Uterine smooth muscle cell (primary cell): ENCODE results near the gene EVA1B. TPM values are rescaled to one million over a fixed set of nuclear protein-coding genes. Genes with fewer than 3 reads are reported as not detected.

ENCODE experiments used
- total RNA-seq: library from RNA; depleted of rRNA; stranded (reverse); fragments of >200 nt; gene quantifications from 2 replicates; pipeline ENCODE4 v1.2.3, GENCODE V29; 2014

EVA1B gene, protein sequence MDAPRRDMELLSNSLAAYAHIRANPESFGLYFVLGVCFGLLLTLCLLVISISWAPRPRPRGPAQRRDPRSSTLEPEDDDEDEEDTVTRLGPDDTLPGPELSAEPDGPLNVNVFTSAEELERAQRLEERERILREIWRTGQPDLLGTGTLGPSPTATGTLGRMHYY
- 233 and 252 TPM in 2 replicates for total RNA-seq

DNA sequence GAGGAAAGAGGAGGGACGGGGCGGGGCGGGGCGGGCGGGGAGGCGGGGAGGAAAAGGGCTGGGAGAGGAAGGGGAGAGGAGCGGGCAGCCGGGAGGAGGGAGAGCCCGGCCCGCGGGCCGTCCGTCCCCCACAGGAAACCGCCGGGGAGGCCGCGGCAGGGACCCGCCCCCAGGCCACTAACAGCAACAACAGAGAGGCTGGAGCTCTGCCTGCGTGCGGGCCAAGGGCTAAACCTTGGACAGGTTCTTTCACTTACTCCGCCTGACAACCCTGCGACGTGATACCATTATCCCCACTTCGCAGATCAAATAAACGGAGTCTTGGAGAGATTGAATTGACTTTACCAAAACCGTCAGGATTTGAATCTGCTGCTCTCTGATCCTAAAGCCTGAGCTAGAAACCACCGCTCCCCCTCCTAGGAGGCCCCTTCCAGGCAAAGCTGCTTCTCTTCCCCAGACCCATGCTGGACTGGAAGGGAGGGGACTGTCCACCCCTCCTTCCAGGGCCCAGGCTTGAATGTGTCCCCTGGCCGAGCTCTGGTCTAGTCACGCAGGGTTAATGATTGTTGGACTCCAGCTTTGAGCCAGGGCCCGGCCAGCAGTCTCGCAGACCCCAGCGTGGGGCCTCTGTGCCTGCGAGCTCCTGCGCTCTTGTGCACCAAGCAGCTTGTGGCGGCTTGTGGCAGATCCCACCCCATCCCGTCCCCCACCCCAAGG lies at the start of gene EVA1B:
EVA1B (minus strand) TSS at position 10 of the 717 bp plus-strand sequence. CDS start 608 bp downstream, outside the sequence.

DNA sequence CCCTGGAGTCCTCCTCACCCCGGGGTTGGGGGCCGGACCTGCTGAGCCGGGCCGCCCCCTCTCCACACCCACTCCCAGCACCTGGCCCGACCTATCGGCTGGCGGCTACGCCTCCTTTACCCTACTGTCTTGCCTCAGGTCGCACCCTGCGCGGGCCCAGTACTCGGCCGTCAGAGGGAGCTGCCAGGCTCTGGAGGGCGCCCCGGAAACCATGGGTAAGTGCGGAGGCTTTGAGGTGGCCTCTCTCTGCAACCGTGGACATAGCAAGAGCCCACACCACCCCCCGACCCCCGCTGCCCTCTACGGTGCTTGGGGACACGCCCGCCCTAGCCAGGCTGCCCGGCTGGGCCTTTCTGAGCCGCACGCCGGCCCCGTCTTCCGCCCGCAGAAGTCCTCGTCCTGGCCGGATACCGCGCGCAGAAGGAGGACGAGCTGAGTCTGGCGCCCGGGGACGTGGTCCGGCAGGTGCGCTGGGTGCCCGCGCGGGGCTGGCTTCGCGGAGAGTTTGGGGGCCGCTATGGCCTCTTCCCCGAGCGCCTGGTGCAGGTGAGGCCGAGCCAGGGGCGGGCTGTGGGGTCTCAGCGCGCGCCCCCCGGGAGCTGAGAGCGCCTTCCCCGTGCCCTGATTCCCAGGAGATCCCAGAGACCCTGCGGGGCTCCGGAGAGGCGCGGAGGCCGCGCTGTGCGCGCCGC lies 17.1 kb downstream of the EVA1B start, which contains the start of gene SH3D21:
SH3D21 (plus strand) TSS at position 159 of the 692 bp plus-strand sequence; CDS start at position 212, 53 bp downstream.

Other genes starting within 250 kb of the EVA1B start
- 0.11 and 0.12 TPM in 2 replicates for gene TEKT2, start 239.6 kb downstream of the EVA1B start, total RNA-seq
- gene ADPRS, start 234.8 kb downstream of the EVA1B start, total RNA-seq, result 48.9 and 53.1 TPM in 2 replicates
- gene COL8A2, start 198.4 kb downstream of the EVA1B start, total RNA-seq, result 5.0 and 12.5 TPM in 2 replicates
- 84.1 and 100 TPM in 2 replicates for gene TRAPPC3, start 174.2 kb downstream of the EVA1B start, total RNA-seq
- gene MAP7D1, start 167.5 kb downstream of the EVA1B start, total RNA-seq, result 93.0 and 97.9 TPM in 2 replicates
- 84.1 and 146 TPM in 2 replicates for gene THRAP3, start 99.2 kb downstream of the EVA1B start, total RNA-seq
- 3.1 and 6.2 TPM in 2 replicates for gene SH3D21, start 17.3 kb downstream of the EVA1B start, total RNA-seq
- 17.6 and 19.9 TPM in 2 replicates for gene STK40, start 62.3 kb upstream of the EVA1B start, total RNA-seq
- 9.5 and 12.0 TPM in 2 replicates for gene LSM10, start 74.3 kb upstream of the EVA1B start, total RNA-seq
- 7.7 and 15.5 TPM in 2 replicates for gene OSCP1, start 126.8 kb upstream of the EVA1B start, total RNA-seq
- 64.0 and 90.6 TPM in 2 replicates for gene MRPS15, start 140.7 kb upstream of the EVA1B start, total RNA-seq
- 0.11 and 0.12 TPM in 2 replicates for gene CSF3R, start 159.3 kb upstream of the EVA1B start, total RNA-seq